ENCODE measurements around the gene ZNF451.
"Not testable (repeated sequence)": the region's sequence is repeated elsewhere in the genome, so short reads cannot be mapped to it uniquely, and the experiment has no call there.

- not testable (repeated sequence) for TF ChIP-seq CTCF, POLR2A (IDR thresholded peaks at IDR 0.05)
These were observed 42.1 kb upstream of the ZNF451 start for GRCh38 chr6:57047859-57048258.
